ENCODE results near the gene CAPN12.

GRCh38 chr19:38788478-38789243, 44.4 kb upstream of the CAPN12 start, which contains the start of gene LGALS7B:
- TF ChIP-seq, protein P1, sequence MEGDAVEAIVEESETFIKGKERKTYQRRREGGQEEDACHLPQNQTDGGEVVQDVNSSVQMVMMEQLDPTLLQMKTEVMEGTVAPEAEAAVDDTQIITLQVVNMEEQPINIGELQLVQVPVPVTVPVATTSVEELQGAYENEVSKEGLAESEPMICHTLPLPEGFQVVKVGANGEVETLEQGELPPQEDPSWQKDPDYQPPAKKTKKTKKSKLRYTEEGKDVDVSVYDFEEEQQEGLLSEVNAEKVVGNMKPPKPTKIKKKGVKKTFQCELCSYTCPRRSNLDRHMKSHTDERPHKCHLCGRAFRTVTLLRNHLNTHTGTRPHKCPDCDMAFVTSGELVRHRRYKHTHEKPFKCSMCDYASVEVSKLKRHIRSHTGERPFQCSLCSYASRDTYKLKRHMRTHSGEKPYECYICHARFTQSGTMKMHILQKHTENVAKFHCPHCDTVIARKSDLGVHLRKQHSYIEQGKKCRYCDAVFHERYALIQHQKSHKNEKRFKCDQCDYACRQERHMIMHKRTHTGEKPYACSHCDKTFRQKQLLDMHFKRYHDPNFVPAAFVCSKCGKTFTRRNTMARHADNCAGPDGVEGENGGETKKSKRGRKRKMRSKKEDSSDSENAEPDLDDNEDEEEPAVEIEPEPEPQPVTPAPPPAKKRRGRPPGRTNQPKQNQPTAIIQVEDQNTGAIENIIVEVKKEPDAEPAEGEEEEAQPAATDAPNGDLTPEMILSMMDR (IDR thresholded peaks at IDR 0.05; ENCODE audit: insufficient read depth, low read length) = no peak
- TF ChIP-seq POLR2AphosphoS5 (IDR thresholded peaks at IDR 0.05; ENCODE audit: low read depth) (no peak), GABPA (IDR thresholded peaks at IDR 0.05; ENCODE audit: low read depth) (no peak), SPI1 (IDR thresholded peaks at IDR 0.05; ENCODE audit: borderline replicate concordance, low read depth) (no peak)
- TF ChIP-seq, protein P2, sequence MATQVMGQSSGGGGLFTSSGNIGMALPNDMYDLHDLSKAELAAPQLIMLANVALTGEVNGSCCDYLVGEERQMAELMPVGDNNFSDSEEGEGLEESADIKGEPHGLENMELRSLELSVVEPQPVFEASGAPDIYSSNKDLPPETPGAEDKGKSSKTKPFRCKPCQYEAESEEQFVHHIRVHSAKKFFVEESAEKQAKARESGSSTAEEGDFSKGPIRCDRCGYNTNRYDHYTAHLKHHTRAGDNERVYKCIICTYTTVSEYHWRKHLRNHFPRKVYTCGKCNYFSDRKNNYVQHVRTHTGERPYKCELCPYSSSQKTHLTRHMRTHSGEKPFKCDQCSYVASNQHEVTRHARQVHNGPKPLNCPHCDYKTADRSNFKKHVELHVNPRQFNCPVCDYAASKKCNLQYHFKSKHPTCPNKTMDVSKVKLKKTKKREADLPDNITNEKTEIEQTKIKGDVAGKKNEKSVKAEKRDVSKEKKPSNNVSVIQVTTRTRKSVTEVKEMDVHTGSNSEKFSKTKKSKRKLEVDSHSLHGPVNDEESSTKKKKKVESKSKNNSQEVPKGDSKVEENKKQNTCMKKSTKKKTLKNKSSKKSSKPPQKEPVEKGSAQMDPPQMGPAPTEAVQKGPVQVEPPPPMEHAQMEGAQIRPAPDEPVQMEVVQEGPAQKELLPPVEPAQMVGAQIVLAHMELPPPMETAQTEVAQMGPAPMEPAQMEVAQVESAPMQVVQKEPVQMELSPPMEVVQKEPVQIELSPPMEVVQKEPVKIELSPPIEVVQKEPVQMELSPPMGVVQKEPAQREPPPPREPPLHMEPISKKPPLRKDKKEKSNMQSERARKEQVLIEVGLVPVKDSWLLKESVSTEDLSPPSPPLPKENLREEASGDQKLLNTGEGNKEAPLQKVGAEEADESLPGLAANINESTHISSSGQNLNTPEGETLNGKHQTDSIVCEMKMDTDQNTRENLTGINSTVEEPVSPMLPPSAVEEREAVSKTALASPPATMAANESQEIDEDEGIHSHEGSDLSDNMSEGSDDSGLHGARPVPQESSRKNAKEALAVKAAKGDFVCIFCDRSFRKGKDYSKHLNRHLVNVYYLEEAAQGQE (IDR thresholded peaks at IDR 0.05; ENCODE audit: insufficient replicate concordance, low read depth) = no peak

All from HL-60 (cell line).